ENCODE results near the gene RGS17.
"Not testable (repeated sequence)": the region's sequence is repeated elsewhere in the genome, so short reads cannot be mapped to it uniquely, and the experiment has no call there.

RGS17 gene

DNA sequence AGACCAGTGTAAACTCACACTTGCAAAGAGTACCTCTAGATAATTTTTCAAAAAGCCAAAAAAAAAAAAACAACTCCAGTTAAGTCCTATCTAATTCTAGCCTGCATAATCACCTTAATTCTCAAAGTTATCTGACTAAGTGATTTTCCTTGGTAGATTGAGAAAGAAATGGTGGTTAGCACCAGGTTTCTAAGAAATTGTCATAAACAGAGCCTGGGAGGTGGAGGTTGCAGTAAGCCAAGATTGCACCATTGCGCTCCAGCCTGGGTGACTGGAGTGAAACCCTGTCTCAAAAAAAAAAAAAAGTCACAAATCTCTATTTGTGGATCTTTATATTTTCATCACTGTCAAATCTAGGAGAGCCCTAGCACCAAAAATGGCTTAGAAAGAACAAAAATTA is 157.2 kb downstream of the RGS17 start:
- TF ChIP-seq, protein P1, sequence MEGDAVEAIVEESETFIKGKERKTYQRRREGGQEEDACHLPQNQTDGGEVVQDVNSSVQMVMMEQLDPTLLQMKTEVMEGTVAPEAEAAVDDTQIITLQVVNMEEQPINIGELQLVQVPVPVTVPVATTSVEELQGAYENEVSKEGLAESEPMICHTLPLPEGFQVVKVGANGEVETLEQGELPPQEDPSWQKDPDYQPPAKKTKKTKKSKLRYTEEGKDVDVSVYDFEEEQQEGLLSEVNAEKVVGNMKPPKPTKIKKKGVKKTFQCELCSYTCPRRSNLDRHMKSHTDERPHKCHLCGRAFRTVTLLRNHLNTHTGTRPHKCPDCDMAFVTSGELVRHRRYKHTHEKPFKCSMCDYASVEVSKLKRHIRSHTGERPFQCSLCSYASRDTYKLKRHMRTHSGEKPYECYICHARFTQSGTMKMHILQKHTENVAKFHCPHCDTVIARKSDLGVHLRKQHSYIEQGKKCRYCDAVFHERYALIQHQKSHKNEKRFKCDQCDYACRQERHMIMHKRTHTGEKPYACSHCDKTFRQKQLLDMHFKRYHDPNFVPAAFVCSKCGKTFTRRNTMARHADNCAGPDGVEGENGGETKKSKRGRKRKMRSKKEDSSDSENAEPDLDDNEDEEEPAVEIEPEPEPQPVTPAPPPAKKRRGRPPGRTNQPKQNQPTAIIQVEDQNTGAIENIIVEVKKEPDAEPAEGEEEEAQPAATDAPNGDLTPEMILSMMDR (conservative IDR thresholded peaks at IDR 0.05; ENCODE audit: low read depth, low read length): no peak
- no peak overlapping the region for H3K4me3 ChIP-seq (IDR thresholded peaks at IDR 0.05; ENCODE audit: insufficient read depth, low read depth, low read length)
- H3K79me2 ChIP-seq (ENCODE audit: insufficient read depth, low read depth): peaks cover 65% of the 10 kb centered on the region

DNA sequence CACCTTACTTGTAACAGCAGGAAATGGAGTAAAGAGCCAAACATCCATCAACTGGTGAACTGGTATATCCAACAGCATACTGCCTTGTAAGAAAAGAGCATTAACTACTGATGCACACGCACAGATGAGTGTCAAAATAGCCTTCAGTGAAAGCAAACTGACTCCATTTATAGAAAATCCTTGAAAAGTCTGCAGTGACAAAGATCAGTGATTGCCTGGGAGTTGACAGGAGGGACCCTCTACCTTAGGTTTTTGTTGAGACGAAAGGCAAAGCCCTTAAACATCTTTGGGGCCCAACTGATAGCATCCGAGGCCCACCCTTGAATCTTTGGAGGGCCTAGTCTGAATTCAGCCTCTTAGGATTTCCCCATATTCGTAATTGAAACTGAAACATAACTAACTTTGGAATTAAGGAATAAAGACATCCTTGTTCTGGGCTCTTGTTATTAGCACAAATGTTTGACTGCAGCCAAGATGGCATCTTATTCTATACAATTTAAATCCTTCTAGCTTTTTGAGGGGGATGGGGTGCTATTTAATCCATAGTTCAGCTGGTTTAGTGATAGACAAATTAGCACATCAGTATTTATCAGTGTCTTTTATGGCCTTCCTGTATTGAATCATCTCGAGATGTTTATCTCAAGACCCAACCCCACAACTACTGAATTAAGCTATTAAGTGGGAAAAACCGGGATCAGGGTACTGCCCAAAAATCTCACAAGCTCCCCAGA is 161.2 kb downstream of the RGS17 start:
- TF ChIP-seq, protein P1 (conservative IDR thresholded peaks at IDR 0.05; ENCODE audit: low read depth, low read length): no peak
- Histone ChIP-seq H3K4me2 (no peak overlapping the region), H3K4me3 (IDR thresholded peaks at IDR 0.05; ENCODE audit: insufficient read depth, low read depth, low read length) (no peak overlapping the region), H2AFZ (ENCODE audit: low read depth) (no peak overlapping the region), H3K36me3 (ENCODE audit: insufficient read depth) (peaks cover 40% of the 10 kb centered on the region; the same call in 1 of the 2 replicates), H3K79me2 (ENCODE audit: insufficient read depth, low read depth) (peaks cover 25% of the 10 kb centered on the region), H4K20me1 (ENCODE audit: insufficient read depth) (peaks cover 16% of the 10 kb centered on the region), H3K4me1 (ENCODE audit: low read depth, poor library complexity, severe bottlenecking) (peaks cover 8% of the 10 kb centered on the region), H3K9ac (no peak overlapping the region), H3K27me3 (ENCODE audit: insufficient read depth, low read depth) (no peaks in the 10 kb centered on the region), H3K27ac (no peak overlapping the region)

More for the DNA sequence above, 157.2 kb downstream of the RGS17 start:
- Histone ChIP-seq H4K20me1 (ENCODE audit: insufficient read depth) (peaks cover 48% of the 10 kb centered on the region), H3K9ac (no peak overlapping the region), H2AFZ (ENCODE audit: low read depth) (no peak overlapping the region), H3K27ac (no peak overlapping the region), H3K4me1 (ENCODE audit: low read depth, poor library complexity, severe bottlenecking) (peaks cover 47% of the 10 kb centered on the region), H3K36me3 (ENCODE audit: insufficient read depth) (peaks cover 54% of the 10 kb centered on the region; the same call in 1 of the 2 replicates), H3K27me3 (ENCODE audit: insufficient read depth, low read depth) (no peaks in the 10 kb centered on the region), H3K4me2 (no peak overlapping the region; the same call in 1 of the 2 replicates)

DNA sequence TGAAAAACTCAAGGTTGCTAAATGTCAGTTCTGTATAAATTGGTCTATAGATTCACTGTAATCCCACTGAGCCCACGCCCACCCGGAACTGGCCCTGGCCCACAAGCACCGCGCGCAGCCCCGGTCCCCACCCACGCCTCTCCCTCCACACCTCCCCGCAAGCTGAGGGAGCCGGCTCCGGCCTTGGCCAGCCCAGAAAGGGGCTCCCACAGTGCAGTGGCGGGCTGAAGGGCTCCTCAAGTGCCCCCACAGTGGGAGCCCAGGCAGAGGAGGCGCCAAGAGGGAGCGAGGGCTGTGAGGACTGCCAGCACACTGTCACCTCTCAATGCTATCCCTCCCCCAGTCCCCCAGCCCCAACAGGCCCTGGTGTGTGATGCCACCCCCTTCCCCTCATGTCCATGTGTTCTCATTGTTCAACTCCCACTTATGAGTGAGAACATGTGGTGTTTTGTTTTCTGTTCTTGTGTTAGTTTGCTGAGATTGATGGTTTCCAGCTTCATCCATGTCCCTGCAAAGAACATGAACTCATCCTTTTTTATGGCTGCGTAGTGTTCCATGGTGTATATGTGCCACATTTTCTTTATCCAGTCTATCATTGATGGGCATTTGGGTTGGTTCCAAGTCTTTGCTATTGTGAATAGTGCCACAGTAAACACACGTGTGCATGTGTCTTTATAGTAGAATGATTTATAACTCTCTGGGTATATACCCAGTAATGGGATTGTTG is 164.8 kb downstream of the RGS17 start:
- not testable (repeated sequence) for H3K4me1 ChIP-seq (ENCODE audit: low read depth, poor library complexity, severe bottlenecking); H3K27me3 ChIP-seq (ENCODE audit: insufficient read depth, low read depth); H3K4me3 ChIP-seq (IDR thresholded peaks at IDR 0.05; ENCODE audit: insufficient read depth, low read depth, low read length); H3K9ac ChIP-seq; H3K4me2 ChIP-seq; H2AFZ ChIP-seq (ENCODE audit: low read depth); H3K79me2 ChIP-seq (ENCODE audit: insufficient read depth, low read depth); H3K36me3 ChIP-seq (ENCODE audit: insufficient read depth); H3K27ac ChIP-seq; H4K20me1 ChIP-seq (ENCODE audit: insufficient read depth)

DNA sequence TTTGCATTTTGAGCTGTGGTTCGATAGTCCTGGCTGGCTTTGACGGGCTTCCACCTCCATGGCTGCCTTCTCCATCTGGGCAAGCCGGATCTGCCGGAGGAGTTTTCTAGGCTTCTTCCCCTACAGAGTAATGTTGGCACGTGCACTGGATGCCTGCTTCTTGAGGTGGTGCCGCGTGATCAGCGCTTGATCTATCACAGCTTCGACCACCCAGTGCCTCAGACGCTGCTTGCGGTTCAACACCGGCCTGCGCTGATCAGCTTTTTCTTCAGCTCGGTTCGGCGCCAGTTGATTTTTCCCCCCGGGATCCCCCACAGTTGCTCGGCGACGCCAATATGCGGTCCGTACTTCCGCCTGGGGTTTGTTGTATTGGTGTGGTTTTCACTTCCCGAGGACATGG is 171.7 kb downstream of the RGS17 start:
- Histone ChIP-seq H3K9ac (no peak overlapping the region), H3K4me2 (no peak overlapping the region), H3K4me1 (ENCODE audit: low read depth, poor library complexity, severe bottlenecking) (no peaks in the 10 kb centered on the region), H3K4me3 (IDR thresholded peaks at IDR 0.05; ENCODE audit: insufficient read depth, low read depth, low read length) (no peak overlapping the region), H4K20me1 (ENCODE audit: insufficient read depth) (no peaks in the 10 kb centered on the region), H3K36me3 (ENCODE audit: insufficient read depth) (no peaks in the 10 kb centered on the region), H3K79me2 (ENCODE audit: insufficient read depth, low read depth) (no peaks in the 10 kb centered on the region), H3K27me3 (ENCODE audit: insufficient read depth, low read depth) (no peaks in the 10 kb centered on the region), H3K27ac (no peak overlapping the region), H2AFZ (ENCODE audit: low read depth) (no peak overlapping the region)
- TF ChIP-seq, protein P1 (conservative IDR thresholded peaks at IDR 0.05; ENCODE audit: low read depth, low read length): no peak

DNA sequence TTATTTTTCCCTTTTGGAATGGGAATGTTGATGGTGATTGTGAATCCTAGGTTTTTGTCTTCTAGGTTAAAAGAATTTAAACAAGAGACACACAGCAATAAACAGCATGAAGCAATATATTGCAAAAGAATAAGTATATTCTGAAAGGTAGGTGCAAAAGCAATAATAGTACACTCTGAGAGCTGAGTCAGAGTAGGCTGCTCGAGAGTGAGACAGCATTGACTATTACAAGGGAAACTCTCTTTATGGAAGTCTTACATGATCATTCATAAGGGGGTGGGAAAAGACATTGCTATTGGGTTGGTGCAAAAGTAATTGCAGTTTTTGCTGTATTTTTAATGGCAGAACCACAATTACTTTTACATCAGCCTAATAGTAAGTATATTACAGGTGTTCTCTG is 173.3 kb downstream of the RGS17 start:
- Histone ChIP-seq H3K27ac (no peak overlapping the region), H3K27me3 (ENCODE audit: insufficient read depth, low read depth) (no peaks in the 10 kb centered on the region), H3K79me2 (ENCODE audit: insufficient read depth, low read depth) (no peaks in the 10 kb centered on the region), H4K20me1 (ENCODE audit: insufficient read depth) (no peaks in the 10 kb centered on the region), H3K4me1 (ENCODE audit: low read depth, poor library complexity, severe bottlenecking) (no peaks in the 10 kb centered on the region), H3K36me3 (ENCODE audit: insufficient read depth) (no peaks in the 10 kb centered on the region), H3K4me3 (IDR thresholded peaks at IDR 0.05; ENCODE audit: insufficient read depth, low read depth, low read length) (no peak overlapping the region), H3K9ac (no peak overlapping the region), H3K4me2 (no peak overlapping the region), H2AFZ (ENCODE audit: low read depth) (no peak overlapping the region)
- TF ChIP-seq, protein P1 (conservative IDR thresholded peaks at IDR 0.05; ENCODE audit: low read depth, low read length): no peak
